ENCODE measurements around the gene POLD1. TPM values are rescaled to one million over a fixed set of nuclear protein-coding genes. Genes with fewer than 3 reads are reported as not detected.

POLD1 gene
- total RNA-seq, 1 experiment from 2014 or later = 56.0 TPM

DNA sequence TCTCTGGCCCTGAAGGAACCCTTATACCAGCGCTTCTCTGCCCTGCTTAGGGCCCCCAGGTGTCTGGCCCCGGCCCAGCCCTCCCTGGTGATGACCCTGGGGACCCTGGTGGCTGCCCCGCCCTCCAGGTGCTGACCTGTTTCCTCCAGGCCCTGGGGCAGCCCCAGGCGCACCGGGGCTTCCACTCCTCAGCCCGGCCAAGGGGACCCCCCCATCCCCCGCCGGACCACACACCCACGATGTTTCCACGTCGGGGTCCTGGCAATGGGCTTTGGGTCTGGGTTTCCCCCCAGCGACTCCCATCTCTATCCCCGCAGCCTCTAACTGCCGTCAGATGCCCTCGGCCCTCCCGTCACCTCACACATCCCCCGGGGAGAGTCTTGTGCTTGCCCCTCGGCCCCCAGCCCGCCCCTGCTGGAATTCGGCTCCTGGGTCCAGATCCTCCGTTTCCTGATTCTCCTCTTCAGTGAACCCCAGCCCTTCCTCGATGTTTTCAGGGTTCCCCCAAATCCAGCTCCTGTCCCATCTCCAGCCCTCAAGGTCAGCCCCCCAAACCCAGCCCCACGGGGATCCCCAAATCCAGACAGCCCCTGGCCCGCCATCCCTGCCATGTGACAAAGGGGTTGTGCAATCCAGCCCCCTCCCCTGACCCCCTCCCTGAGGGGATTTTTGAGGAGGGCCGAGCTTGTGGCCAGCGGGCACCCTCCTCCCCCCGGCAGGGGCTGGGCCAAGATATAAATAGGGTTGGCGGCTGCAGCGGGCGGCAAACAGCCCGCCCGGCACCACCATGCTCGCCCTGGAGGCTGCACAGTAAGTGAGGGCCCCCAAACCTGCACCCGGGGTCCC lies 34.3 kb downstream of the POLD1 start, which contains the start of gene SPIB:
TSS of gene SPIB (plus strand) at position 763 of the 846 bp plus-strand sequence. CDS start at position 788, 25 bp downstream.
- no peak for DNase-seq (ENCODE audit: low read depth)

DNA sequence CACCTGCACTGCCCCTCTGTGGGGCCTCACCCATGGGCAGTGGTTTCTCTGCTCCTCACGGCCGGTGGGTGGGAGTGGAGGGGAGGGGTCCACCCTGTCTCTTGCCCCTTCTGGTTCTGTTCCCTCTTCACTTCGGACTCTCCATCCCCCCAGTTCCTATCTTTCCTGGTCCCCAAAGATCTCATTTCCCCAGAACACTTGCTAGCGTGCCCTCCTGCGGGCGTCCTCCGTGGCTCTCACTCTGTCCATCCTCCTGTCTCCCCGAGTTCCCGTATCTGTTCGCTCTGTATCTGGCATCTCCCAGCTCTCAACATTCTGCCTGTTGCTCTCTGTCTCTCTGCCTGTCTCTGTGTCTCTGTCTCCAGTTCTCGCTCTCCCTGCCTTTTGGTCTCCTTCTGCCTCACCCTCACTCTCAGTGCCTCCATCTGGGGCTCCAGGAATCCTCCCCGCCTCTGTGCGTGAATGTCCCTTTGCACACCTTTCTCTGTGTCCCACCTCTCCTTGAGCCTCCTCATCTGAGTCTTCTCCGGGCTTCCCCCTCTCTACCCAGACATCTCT lies 35.0 kb downstream of the POLD1 start:
- no peak for DNase-seq (ENCODE audit: low read depth)

GRCh38 chr19:50419580-50420035 lies 35.5 kb downstream of the POLD1 start:
- no peak for DNase-seq (ENCODE audit: low read depth)

- DNase-seq (ENCODE audit: low read depth) = no peak
These were observed 36.0 kb downstream of the POLD1 start for GRCh38 chr19:50420127-50420526.

GRCh38 chr19:50420808-50421207 lies 36.7 kb downstream of the POLD1 start:
- DNase-seq (ENCODE audit: low read depth) = no peak

- no peak for DNase-seq (ENCODE audit: low read depth)
These were observed 38.5 kb downstream of the POLD1 start for GRCh38 chr19:50422397-50423278.

GRCh38 chr19:50423279-50424113 lies 39.3 kb downstream of the POLD1 start:
- DNase-seq (ENCODE audit: low read depth) = no peak

- no peak for DNase-seq (ENCODE audit: low read depth)
These were observed 41.4 kb downstream of the POLD1 start for GRCh38 chr19:50425581-50425980.

GRCh38 chr19:50427318-50427925 lies 43.3 kb downstream of the POLD1 start:
- DNase-seq (ENCODE audit: low read depth) = no peak

GRCh38 chr19:50427997-50428425 lies 43.9 kb downstream of the POLD1 start:
- DNase-seq (ENCODE audit: low read depth) = peak; percentile 24

DNA sequence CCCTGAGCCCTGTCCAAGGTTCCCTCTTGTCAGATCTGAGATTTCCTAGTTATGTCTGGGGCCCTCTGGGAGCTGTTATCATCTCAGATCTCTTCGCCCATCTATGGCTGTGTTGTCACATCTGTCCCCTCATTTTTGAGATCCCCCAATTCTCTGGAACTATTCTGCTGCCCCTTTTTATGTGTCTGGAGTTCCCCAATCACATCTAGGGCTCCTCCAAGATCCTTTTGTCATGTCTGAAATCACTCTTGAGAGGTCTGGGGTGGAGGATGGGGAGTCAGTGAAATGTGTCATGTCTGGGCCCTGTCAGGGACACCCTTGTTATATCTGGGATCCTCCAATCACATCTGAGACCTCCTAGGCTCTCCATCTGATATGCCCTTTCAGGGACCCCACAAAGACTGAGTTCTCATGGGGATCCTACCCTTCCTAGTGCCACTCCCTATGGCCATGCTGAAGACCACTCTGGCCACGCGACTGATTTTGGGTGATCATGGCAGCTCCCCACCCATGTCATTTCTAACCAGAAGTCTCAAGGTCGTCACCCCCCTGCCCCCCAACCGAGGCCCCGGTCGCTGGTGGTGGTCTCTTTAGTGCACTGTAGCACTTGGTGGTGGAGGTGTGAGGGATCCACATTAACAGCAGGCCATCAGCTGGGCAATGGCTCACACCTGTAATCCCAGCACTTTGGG lies 44.8 kb downstream of the POLD1 start:
- DNase-seq (ENCODE audit: low read depth) = no peak

DNA sequence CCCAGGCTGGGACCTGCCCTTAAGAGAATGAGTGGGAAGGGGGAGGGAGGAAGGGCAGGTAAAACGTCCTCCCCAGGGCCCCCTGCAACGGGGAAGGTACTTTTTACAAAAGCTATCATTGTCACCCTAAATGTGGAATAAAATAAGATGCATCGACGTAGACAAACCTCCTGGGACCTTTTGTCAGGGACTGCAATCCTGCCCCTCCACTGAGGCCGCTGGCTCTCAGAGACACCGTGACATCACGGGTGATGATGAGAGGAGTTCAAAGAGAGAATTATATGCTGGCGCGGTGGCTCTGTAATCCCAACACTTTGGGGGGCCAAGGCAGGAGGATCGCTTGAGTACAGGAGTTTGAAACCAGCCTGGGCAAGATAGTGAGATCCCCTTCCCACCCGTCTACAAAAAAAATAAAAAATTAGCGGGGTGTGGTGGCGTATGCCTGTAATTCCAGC lies 46.8 kb downstream of the POLD1 start:
- DNase-seq (ENCODE audit: low read depth) = no peak

GRCh38 chr19:50431343-50432220 lies 47.4 kb downstream of the POLD1 start:
- peak; percentile 50 for DNase-seq (ENCODE audit: low read depth)

DNA sequence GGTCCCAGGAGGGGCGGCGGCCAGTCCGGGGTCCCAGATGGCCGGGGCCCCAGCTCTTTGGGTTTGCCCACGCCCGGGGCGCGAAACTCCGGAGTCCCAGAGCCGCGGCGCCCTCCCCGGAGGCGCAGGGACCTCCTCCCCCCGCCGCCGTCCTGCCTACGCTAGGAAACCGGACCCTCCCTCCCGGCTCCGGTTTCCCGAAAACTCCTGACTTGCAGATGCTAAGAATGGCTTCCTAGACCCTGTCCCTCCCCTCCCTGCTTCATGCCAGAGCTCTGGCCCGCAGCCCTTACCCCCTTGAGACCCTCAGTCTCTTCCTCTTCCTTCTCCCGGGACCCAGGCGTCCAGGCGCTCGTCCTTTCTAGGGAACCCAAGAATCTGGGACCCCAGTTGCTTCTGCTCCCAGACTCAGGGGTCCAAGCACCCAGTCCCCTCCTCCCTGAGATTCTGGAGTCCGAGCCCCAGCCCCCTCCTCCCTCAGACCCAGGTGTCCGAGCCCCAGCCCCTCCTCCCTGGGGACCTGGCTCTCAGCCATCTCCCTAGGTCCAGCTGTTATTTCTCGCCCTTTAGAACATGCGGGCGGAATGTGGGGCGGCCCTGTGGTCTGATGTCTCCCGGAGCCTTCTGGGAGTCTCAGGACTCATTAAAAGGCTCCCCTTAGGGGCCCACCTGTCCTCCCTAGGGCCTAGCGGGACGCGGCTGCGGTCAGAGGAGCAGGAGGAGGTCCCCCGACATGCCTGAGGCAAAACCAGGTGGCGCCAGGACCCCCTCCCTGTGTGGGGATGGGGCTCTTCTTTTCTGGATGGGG lies 48.3 kb downstream of the POLD1 start, which contains the start of gene MYBPC2:
TSS of gene MYBPC2 (plus strand) at position 672 of the 808 bp plus-strand sequence. CDS start at position 734, 62 bp downstream.
- peak; percentile 75 for DNase-seq (ENCODE audit: low read depth)

GRCh38 chr19:50433201-50434180 lies 49.3 kb downstream of the POLD1 start:
- no peak for DNase-seq (ENCODE audit: low read depth)

- DNase-seq (ENCODE audit: low read depth) = peak; percentile 31
These were observed 50.4 kb downstream of the POLD1 start for GRCh38 chr19:50434525-50434924.

DNA sequence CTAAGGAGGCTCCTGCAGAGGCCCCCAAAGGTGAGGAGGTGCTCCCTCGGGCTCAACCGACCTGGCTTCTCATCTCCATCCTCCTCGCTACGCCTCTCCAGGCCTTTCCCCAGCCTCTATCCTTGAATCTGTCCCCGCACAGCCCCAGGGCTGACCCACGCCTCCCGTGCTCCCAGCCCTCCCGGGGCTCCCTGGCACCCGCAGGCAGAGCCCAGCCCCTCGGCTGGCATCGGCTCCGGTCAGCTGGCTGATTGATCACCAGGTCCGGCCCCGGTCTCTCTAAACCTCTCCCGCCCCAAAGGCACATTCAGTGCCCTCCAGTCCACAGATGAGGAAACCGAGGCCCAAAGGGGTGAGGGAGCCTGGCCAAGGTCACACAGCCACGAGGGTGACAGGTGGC lies 51.1 kb downstream of the POLD1 start:
- DNase-seq (ENCODE audit: low read depth) = no peak

Measured in LHCN-M2 (cell line).